Measurements from ENCODE around the gene FAM174A.

DNA sequence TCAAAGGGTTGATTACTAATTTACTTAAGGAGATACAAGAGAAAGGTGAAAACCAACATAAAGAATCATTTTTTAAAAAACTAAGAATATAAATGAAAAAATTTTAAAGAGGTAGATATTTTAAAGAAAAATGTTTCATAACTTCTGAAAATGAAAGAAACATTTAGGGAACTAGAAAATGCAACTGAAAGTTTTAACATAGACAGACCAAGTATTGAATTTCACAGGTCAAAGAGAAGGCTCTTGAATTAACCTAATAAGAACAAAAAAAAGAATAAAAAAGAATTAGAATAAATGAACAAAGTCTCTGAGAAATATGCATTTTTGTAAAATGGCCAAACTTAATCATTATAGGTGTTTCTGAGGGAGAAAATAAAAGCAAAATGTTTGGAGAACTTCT, 16.1 kb upstream of the FAM174A start:
- TF ChIP-seq, protein P1, sequence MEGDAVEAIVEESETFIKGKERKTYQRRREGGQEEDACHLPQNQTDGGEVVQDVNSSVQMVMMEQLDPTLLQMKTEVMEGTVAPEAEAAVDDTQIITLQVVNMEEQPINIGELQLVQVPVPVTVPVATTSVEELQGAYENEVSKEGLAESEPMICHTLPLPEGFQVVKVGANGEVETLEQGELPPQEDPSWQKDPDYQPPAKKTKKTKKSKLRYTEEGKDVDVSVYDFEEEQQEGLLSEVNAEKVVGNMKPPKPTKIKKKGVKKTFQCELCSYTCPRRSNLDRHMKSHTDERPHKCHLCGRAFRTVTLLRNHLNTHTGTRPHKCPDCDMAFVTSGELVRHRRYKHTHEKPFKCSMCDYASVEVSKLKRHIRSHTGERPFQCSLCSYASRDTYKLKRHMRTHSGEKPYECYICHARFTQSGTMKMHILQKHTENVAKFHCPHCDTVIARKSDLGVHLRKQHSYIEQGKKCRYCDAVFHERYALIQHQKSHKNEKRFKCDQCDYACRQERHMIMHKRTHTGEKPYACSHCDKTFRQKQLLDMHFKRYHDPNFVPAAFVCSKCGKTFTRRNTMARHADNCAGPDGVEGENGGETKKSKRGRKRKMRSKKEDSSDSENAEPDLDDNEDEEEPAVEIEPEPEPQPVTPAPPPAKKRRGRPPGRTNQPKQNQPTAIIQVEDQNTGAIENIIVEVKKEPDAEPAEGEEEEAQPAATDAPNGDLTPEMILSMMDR (IDR thresholded peaks at IDR 0.05) = no peak
- TF ChIP-seq KDM1A (IDR thresholded peaks at IDR 0.05; ENCODE audit: low read depth) (no peak), HDAC2 (IDR thresholded peaks at IDR 0.05) (no peak), JUNB (IDR thresholded peaks at IDR 0.05) (no peak), CBX2 (IDR thresholded peaks at IDR 0.05; ENCODE audit: borderline replicate concordance, low read depth) (no peak)
- TF ChIP-seq, protein P2, sequence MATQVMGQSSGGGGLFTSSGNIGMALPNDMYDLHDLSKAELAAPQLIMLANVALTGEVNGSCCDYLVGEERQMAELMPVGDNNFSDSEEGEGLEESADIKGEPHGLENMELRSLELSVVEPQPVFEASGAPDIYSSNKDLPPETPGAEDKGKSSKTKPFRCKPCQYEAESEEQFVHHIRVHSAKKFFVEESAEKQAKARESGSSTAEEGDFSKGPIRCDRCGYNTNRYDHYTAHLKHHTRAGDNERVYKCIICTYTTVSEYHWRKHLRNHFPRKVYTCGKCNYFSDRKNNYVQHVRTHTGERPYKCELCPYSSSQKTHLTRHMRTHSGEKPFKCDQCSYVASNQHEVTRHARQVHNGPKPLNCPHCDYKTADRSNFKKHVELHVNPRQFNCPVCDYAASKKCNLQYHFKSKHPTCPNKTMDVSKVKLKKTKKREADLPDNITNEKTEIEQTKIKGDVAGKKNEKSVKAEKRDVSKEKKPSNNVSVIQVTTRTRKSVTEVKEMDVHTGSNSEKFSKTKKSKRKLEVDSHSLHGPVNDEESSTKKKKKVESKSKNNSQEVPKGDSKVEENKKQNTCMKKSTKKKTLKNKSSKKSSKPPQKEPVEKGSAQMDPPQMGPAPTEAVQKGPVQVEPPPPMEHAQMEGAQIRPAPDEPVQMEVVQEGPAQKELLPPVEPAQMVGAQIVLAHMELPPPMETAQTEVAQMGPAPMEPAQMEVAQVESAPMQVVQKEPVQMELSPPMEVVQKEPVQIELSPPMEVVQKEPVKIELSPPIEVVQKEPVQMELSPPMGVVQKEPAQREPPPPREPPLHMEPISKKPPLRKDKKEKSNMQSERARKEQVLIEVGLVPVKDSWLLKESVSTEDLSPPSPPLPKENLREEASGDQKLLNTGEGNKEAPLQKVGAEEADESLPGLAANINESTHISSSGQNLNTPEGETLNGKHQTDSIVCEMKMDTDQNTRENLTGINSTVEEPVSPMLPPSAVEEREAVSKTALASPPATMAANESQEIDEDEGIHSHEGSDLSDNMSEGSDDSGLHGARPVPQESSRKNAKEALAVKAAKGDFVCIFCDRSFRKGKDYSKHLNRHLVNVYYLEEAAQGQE (IDR thresholded peaks at IDR 0.05) = no peak
